Stimulated activated CD4-positive, alpha-beta T cell treated with anti-CD3 and anti-CD28 coated beads, Interleukin-15, amount 100 ng/mL, for 48 hours (primary cell): Measurements from ENCODE around the gene VPS35L.
"Not testable (repeated sequence)": the region's sequence is repeated elsewhere in the genome, so short reads cannot be mapped to it uniquely, and the experiment has no call there.

Experiments used
- DNase-seq, 2 donors: peaks; one replicate each; pipeline ENCODE4 v3.0.0-alpha.2; 2020; ENCODE audit warnings: low read depth in 2 of 2

The VPS35L gene

DNA sequence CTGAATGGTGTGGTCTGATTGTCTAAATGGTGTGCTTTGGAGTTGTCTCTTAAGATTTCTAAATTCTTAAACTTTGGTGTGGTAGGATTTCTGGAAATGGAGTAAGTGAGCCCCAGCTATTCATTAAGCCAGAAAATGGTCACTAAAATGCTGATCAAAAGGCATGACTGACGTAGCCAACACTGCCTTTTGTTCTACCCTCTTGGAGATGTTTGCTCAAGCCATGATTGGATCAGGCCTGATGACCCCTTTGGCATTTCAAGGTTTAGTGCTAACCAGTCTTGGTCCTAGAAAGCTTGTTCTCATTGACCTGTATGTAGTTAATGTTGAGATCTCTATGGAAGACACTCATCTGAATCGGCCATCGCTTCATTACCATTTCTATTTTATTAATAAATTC, 94.5 kb downstream of the VPS35L start:
- no peak for DNase-seq

DNA sequence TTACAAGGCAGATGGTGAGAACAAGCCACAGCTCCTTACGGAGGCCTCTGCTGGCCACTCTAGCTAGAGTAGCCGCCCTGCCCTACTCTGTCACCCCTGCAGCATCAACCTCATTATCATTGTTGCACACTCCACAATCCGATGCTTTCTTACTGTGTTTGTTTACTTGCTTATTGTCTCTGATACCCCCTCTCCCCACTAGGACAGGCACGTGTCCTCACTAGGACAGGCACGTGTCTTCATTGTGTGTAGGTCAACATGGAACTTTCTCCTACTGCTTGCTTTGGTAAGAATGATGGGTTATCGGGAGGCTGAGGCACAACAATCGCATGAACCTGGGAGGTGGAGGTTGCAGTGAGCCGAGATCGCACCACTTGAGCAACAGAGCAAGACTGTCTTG, 98.6 kb downstream of the VPS35L start:
- DNase-seq = no peak

DNA sequence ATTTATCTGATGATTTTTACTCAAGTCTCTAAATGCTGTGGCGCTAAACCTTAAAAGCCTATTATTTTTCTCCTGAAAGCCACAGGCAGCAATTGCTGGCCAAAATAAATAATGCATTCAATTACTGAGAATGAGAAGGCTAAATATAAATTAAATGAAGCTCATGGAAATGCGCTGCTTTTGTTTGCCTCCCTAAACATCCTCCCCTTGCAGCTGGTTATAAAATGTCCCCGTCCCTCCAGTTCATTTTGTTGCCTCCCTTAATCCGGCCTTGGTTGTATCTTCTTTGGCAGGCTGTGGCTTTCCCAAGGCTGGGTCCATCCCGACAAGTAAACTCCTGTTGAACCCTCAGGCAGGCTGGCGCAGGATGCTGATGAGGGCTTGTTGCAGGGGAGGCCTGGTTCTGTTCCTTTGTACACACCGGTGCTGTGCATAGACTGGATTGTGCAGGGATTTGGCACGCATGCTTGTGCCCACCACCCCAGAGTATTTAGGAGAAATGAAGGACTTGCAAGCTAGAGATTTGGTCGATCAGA, 99.8 kb downstream of the VPS35L start:
- no peak for DNase-seq

DNA sequence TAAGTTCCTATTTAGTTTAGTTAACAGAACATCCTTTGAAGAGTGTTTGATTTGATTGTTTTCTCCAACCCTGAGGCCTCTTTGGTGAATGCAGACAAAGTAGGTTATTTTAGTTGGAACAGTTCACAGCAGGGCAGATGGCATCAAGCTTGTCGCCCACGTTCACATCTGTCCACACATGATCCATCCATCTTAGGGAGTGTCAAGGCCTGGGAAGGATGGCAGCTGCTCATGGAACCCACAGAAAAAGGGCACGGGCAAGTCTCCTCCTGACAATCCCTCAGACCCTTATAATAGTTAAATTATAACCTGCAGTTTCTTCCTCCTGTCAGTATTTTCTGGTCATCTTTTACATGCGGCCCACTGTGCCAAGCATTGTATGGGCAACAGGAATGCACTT, 102.3 kb downstream of the VPS35L start:
- DNase-seq = no peak

DNA sequence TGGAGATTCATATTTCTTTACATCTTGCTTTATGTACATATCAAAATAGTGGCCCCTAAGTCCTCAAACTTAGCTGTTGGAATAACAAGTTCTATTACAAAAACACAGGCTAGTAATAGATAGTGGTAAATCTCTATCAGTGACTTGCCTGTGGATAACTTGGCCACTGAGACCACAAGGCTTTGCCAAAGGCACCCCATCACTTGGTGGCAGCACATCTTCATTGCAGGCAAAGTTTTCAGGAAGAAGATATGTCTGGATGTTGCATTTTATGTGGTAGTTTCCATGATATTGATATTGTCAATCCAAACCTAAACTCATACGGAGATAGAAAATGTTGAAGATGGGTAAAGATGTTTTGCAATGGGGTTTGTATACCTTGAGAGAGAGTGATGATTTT, 104.1 kb downstream of the VPS35L start:
- DNase-seq = no peak

DNA sequence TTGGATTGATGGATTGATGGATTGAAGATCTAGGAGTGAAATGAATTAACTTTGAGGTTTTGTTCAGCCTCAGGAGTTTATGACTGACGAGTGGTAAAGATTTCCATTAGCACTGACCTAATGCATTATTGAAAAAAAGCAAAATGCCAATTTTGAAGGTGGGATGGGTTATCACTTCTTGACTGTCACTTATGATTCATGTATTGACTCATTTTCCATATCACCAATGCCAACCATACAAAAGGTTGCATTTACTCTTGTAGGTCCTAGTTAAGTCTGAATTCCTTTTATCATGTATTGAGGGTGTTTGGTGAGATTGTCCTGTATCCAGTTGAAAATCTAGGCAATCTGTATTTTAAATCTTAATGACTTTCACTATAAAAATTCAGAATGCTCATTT, 104.9 kb downstream of the VPS35L start:
- DNase-seq = no peak

DNA sequence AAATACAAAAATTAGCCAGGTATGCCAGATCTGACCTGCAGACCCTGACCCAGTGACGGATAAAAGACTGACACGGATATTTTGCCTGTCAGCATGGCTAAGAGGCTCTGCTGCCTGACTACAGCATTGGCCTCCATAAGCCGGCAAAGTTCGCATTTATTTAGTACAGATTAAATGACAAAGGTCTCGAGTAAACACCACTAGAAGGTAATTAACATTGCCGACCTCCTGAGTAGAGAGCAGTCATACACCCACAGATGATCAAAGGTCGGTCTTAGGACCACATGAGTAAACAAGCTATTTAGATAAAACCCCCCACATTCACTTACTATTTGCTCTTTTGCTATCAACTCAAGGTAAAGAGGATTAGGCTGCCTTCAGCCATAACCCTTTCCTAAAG, 106.8 kb downstream of the VPS35L start:
- DNase-seq = no peak

DNA sequence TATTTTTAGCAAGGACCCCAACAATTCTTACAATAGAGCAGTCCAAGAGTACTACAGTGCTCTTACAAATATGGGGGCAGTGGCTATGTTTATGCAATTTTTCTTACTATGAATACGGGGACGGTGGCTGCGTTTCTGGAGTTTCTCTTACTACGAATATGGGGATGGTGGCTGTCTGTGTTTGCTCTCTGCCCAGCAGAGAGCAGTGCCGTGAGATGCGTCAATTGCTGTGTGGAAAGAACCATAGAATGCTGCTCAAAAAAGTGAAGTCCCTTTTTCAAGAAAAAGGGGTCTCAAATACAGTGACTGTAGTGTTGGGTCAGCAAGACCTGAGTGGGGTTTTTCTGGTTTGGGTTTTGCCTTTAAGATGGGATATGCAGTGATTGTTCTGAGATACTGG, 108.7 kb downstream of the VPS35L start:
- DNase-seq = no peak

DNA sequence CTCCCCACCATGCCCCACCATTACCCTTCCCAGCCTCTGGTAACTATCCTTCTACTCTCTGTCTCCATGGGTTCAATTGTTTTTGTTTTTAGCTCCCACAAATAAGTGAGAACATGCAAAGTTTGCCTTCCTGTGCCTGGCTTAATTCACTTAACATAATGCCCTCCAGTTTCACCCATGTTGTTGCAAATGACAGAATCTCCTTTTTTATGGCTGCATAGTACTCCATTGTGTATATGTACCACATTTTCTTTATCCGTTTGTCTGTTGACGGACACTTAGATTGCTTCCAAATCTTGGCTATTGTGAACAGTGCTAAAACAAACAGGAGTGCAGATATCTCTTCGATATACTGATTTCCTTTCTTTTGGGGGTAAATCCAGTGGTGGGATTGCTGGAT, 109.8 kb downstream of the VPS35L start:
- not testable (repeated sequence) for DNase-seq

DNA sequence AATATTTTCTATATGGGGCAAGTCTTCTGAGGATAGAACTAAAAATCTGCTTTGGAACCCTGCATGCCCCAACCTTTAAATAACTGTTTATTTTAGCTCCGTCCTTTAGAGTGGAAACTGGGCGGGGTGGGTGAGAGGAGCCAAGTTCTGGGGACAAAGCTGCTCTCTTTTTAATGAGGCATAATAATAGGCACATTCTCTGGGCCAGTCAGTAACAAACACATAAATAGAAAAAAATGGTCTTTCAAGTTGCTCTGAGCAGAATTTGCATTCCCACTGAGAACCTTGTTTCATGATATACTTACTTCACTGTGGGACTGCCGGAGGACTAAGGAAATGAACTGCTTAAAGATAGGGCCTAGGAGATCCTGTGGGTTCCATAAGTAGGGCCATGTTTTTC, 111.0 kb downstream of the VPS35L start:
- DNase-seq = no peak

DNA sequence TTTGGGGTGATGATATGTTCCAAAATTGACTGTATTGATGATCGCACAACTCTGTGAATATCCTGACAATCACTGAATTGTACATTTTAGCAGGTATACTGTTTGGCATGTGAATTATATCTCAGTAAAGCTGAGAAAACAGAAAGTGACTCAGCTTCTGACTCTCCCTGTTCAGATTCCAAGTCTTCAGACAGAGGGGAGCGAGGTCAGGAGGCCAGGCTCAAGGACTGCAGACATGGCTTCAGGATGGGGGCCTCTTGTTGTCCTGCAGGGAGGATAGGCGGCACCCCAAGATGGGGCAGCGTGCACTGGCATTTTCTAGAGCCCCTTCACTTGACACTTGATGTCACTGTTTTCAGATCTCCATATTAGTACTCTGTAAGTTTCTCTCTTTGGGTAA, 116.9 kb downstream of the VPS35L start:
- DNase-seq = no peak

DNA sequence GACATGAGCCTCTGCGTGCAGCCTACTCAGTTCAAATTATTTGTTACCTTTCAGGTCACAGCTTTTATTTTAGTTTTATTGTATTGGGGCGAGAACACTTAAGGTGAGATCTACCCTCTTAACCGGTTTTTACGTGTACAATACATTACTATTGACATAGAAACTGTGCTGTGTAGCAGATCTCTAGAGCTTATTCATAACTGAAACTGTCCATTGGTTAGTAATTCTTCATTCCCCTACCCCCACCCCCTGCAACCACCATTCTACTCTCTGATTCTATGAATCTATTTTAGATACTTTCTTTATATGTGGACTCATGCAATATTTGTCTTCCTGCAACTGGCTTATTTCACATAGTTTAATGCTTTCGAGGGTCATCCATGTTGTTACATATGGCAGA, 119.0 kb downstream of the VPS35L start:
- no peak for DNase-seq

DNA sequence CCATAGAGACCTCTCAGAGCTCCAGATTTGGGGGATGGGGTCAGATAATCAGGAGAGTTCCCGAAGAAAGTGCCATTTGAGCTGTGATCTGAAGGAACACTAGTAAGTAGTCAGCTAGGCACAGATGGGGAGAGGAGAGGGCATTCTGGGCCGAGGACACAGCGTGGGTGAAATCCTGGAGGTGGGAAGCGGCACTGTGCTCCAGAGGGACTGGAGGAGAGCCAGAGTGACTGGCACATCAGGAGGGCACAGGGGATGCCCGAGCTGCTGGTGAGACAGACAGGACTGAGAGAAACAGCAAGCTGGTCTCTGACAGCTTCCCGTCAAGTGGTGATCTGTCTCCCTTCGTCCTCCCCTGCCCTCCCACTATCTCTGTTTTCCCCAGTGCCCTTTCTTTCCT, 121.9 kb downstream of the VPS35L start:
- no peak for DNase-seq

DNA sequence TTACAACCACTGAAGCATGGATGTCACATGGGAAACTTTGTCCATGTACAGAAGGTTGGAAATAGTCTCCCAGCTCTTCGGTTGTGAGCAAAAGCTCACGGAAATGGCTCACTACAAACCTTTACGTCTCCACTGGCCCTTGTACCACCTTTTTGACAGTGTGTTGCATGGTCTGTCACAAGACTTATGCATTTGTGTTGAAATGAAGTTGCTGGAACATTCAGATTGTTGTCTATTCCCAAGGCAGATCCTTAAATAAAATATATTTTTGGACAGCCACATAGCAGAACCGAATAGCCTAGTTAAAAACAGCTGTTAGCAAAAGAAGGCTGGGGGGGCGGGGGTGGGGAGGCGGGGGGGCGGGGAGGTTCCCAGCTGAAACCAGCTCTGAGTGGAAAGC, 123.3 kb downstream of the VPS35L start:
- no peak for DNase-seq

DNA sequence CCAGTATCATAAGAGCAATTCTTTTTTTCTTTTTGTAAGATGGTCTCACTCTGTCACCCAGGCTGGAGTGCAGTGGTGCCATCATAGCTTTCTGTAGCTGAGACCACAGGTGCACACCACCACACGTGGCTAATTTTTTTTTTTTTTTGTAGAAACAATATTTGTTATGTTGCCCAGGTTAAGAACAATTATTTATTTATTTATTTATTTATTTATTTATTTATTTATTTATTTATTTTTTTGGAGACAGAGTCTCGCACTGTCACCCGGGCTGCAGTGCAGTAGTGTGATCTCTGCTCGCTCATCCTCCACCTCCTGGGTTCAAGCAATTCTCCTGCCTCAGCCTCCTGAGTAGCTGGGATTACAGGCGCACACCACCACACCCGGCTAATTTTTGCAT, 123.8 kb downstream of the VPS35L start:
- DNase-seq = not testable (repeated sequence)

DNA sequence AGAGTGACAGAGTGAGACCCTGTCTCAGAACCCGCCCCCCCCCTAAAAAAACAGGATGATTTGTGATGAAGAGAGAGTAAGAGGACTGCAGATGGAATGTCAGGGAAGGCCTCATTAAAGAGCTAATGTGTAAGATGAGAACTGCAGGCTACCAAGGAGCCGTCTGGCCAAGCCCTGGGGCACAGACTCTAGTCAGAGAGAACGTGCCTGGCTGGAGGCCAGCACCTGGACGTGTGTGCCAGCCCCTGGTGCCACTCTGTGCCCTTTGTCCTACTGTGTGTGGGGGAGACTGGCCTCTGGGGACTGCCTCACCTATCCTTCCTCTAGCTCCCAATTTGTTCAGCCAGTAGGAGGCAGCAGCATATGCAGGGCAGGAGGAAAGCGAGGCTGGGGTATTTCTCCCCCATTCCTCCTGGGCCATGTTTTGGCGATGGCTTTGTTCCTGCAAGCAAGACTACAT, 125.4 kb downstream of the VPS35L start:
- DNase-seq = no peak

DNA sequence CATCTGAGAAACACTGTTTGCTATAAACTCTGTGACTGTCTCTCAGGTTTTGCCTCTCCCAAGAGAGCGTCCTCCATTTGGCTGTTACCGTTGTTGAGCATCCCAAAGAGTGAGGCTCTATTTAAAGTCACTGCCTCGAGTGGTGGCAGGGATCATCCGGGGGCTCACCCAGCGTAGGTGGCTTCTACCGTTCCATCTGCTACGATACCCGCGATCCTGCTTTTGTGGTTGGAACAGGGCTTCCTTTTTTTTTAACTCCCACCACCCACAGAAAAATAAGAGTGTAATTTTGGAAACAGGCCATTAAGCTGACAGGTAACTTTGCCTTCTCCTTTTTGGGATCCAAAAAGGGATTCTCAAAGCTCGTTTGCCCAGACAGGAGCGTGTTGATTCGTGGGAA, 126.1 kb downstream of the VPS35L start:
- no peak for DNase-seq

DNA sequence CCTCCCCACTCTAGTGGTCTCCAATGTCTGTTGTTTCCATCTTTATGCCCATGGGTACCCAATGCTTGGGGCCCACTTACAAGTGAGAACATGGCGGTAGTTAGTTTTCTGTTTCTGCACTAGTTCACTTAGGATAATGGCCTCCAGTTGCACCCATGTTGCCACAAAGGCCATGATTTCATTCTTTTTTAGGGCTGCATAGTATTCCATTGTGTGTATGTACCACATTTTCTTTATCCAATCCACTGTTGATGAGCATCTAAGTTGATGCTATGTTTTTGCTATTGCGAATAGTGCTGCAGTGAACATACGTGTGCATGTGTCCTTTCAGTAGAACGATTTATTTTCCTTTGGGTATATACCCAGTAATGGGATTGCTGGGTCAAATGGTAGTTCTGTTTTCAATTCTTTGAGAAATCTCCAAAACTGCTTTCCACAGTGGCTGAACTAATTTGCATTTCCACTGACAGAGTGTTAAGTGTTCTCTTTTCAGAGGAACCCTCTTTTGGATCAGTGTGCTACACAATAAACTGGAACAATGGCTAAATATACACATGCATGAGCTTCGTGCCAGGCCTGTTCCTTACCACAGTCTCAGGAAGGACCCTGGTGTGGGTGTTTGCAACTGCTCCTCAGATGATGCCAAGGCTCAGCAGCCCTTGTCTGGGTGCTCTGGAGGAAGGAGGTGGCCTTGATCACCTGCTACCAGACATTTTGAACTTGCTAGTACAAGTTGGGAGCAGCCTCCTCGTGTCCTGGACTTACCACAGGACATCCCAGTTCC, 128.1 kb downstream of the VPS35L start:
- no peak for DNase-seq

DNA sequence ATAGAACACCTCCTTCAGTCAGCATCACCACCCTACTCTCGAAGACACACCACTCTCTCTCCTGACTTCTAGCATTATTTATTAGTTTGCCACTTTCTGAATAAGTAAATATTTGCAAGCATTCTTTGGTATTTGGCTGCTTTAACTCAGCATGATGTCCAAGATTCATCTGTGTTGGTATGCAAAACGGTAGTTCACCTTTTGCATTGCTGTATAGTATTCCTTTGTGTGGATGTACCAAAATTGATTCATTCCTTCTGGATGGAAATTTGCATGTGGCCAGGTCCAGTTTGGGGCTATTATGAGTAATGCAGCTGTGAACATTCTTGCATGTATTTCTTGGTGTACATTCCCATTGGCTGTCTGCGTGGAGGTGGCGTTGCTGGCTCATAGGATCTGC, 129.7 kb downstream of the VPS35L start:
- no peak for DNase-seq

DNA sequence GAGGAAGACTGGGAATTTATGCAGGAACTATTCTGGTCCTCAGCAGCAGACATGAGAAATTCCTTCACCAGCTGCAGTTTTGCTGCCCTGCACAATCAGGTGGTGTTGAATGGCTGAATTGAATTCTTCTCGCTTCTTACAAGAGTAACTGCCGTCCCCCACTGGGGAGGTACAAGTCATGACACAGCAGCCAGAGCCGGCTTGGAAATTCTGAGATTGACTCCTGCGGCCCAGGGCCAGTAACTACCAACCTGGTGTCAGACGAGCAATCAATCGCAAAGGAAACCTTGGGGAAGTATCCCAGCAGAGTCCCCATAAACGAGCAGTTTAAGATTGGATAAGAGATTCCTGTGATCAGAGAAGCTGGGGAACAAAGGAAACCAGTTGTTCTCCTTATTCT, 131.8 kb downstream of the VPS35L start:
- no peak for DNase-seq

DNA sequence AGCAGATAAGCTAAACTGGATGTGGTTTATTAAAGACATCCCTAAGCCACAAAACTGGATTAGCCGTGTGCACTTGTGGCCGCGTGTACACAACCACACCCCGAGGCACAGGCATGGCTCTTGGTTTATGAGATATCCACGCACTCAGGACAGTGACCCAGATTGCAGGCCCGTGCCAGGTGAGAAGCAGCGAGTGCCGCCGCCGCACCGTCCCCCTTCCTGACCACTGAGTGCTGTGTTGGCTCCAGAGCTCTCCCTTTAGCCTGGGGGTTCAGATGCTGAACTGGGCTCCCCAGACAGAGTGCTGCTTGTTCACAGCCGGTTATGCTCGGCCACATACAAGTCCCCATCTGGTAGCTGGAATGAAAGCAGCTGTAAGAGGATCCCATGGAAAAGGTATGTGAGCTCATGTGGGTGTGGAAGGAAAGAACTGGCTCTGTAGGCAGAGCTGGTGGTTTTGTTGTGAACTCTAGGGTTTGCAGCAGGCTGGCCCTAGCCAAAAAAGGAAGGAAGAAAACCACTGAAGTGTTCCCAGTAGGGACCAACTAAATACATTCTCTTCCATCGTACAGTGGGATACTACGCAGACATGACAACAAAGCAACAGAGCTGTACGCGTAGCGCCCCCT, 133.0 kb downstream of the VPS35L start:
- DNase-seq = no peak

DNA sequence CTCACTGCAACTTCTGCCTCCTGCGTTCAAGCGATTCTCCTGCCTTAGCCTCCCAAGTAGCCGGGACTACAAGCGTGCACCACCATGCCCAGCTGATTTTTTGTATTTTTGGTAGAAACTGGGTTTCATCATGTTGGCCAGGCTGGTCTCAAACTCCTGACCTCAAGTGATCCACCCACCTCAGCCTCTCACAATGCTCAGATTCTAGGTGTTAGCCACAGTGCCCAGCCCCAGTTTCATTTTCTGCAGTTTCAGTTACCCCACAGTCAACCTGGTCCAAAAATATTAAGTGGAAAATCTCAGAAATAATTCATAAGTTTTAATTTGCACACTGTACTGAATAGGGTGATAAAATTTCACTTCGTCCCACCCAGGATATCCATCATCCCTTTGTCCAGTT, 133.8 kb downstream of the VPS35L start:
- no peak for DNase-seq

DNA sequence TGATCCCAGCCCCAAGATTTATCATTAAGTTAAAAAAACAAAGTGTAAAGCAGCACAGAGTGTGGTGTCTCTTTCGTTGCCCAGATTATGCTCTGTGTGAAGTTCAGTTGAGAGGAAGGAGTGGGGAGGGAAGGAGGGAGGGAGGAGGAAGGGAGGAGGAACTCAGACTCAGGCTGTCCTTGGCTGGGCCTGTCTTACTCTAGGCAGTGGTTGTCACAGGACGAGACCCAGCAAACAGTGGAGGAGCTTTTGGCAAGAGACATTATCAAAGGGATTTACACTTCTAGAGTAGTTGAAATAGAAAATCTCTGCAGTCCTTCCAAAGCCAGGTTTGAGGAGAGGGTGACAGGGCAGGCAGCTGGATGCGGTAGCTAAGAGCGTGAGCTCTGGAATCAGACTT, 134.7 kb downstream of the VPS35L start:
- no peak for DNase-seq
